ENCODE data around the gene DUS4L. TPM values are rescaled to one million over a fixed set of nuclear protein-coding genes. Genes with fewer than 3 reads are reported as not detected.

Gene DUS4L
- total RNA-seq, 1 experiment from 2014 or later, result 24.8 TPM

- in situ Hi-C loops (cut with HindIII; ENCODE audit: low pct_unique_long_range_greater_than_20kb, low sequenced_read_pairs), result no loop called here
- DNase-seq (ENCODE audit: low read depth, low spot score), result no peak
These were observed 37.0 kb downstream of the DUS4L start for GRCh38 chr7:107600816-107601215.

GRCh38 chr7:107605218-107605815 lies 41.5 kb downstream of the DUS4L start:
- in situ Hi-C loops (cut with HindIII; ENCODE audit: low pct_unique_long_range_greater_than_20kb, low sequenced_read_pairs), result no loop called here
- no peak for DNase-seq (ENCODE audit: low read depth, low spot score)

GRCh38 chr7:107606303-107606702 lies 42.5 kb downstream of the DUS4L start:
- in situ Hi-C loops (cut with HindIII; ENCODE audit: low pct_unique_long_range_greater_than_20kb, low sequenced_read_pairs), result no loop called here
- no peak for DNase-seq (ENCODE audit: low read depth, low spot score)

- in situ Hi-C loops (cut with HindIII; ENCODE audit: low pct_unique_long_range_greater_than_20kb, low sequenced_read_pairs), result no loop called here
- no peak for DNase-seq (ENCODE audit: low read depth, low spot score)
These were observed 46.1 kb downstream of the DUS4L start for GRCh38 chr7:107609811-107610261.

GRCh38 chr7:107610323-107610722 lies 46.6 kb downstream of the DUS4L start:
- DNase-seq (ENCODE audit: low read depth, low spot score), result no peak
- in situ Hi-C loops (cut with HindIII; ENCODE audit: low pct_unique_long_range_greater_than_20kb, low sequenced_read_pairs), result no loop called here

- in situ Hi-C loops (cut with HindIII; ENCODE audit: low pct_unique_long_range_greater_than_20kb, low sequenced_read_pairs), result no loop called here
These were observed 49.7 kb downstream of the DUS4L start for GRCh38 chr7:107613439-107613838.

GRCh38 chr7:107613948-107614347 lies 50.2 kb downstream of the DUS4L start:
- in situ Hi-C loops (cut with HindIII; ENCODE audit: low pct_unique_long_range_greater_than_20kb, low sequenced_read_pairs), result no loop called here
- no peak for DNase-seq (ENCODE audit: low read depth, low spot score)

More at GRCh38 chr7:107613439-107613838, 49.7 kb downstream of the DUS4L start:
- DNase-seq (ENCODE audit: low read depth, low spot score), result no peak

- DNase-seq (ENCODE audit: low read depth, low spot score), result no peak
- in situ Hi-C loops (cut with HindIII; ENCODE audit: low pct_unique_long_range_greater_than_20kb, low sequenced_read_pairs), result no loop called here
These were observed 50.7 kb downstream of the DUS4L start for GRCh38 chr7:107614425-107614824.

GRCh38 chr7:107615910-107616680 lies 52.3 kb downstream of the DUS4L start:
- DNase-seq (ENCODE audit: low read depth, low spot score), result no peak
- in situ Hi-C loops (cut with HindIII; ENCODE audit: low pct_unique_long_range_greater_than_20kb, low sequenced_read_pairs), result no loop called here

- in situ Hi-C loops (cut with HindIII; ENCODE audit: low pct_unique_long_range_greater_than_20kb, low sequenced_read_pairs), result no loop called here
These were observed 58.7 kb downstream of the DUS4L start for GRCh38 chr7:107622429-107622828.

GRCh38 chr7:107622894-107623293 lies 59.1 kb downstream of the DUS4L start:
- in situ Hi-C loops (cut with HindIII; ENCODE audit: low pct_unique_long_range_greater_than_20kb, low sequenced_read_pairs), result no loop called here
- no peak for DNase-seq (ENCODE audit: low read depth, low spot score)

More at GRCh38 chr7:107622429-107622828, 58.7 kb downstream of the DUS4L start:
- no peak for DNase-seq (ENCODE audit: low read depth, low spot score)

- DNase-seq (ENCODE audit: low read depth, low spot score), result no peak
- in situ Hi-C loops (cut with HindIII; ENCODE audit: low pct_unique_long_range_greater_than_20kb, low sequenced_read_pairs), result no loop called here
These were observed 63.2 kb downstream of the DUS4L start for GRCh38 chr7:107627002-107627401.

Small RNA genes lying within 50 kb of the gene (small RNA-seq; reads per million reads assigned to genes)
- 0 reads per million in 2 experiments for gene RF01233

Other genes with a start within 250 kb of the DUS4L start
- not detected in 2 replicates for gene GPR22, start 93.9 kb upstream of the DUS4L start, total RNA-seq (2014; rRNA removed; shearing (Covaris generic))
- gene COG5, start 51 bp upstream of the DUS4L start, total RNA-seq (2014; rRNA removed; shearing (Covaris generic)), result 28.8 and 31.5 TPM in 2 replicates
- 240 and 253 TPM in 2 replicates for gene BCAP29, start 16.3 kb downstream of the DUS4L start, total RNA-seq (2014; rRNA removed; shearing (Covaris generic))
- gene SLC26A4, start 96.9 kb downstream of the DUS4L start, total RNA-seq (2014; rRNA removed; shearing (Covaris generic)), result 16.7 and 17.9 TPM in 2 replicates
- gene CBLL1, start 180.2 kb downstream of the DUS4L start, total RNA-seq (2014; rRNA removed; shearing (Covaris generic)), result 51.0 and 54.7 TPM in 2 replicates
- not detected in 2 replicates for gene SLC26A3, start 239.3 kb downstream of the DUS4L start, total RNA-seq (2014; rRNA removed; shearing (Covaris generic))